Esophagus muscularis mucosa (tissue), 3 donors: ENCODE results near the gene TMEM9.

Experiments used
- CTCF ChIP-seq, 3 experiments: fragments of 200-600 bp in 2 of 3; fragments of 450-650 bp in 1 of 3; sonication (generic) in 2 of 3; IDR thresholded peaks; one replicate each; pipeline ENCODE4 v1.5.1; 2017 to 2019; ENCODE audit warnings: antibody characterized with exemption in 3 of 3, mild to moderate bottlenecking in 2 of 3, moderate library complexity in 1 of 3
- POLR2AphosphoS5 ChIP-seq, 2 donors: sonication (generic); formaldehyde crosslinking; IDR thresholded peaks; one replicate each; pipeline ENCODE4 v1.6.1; 2017; ENCODE audit warnings: antibody characterized with exemption in 2 of 2

GRCh38 chr1:201143726-201144635 lies 10.3 kb downstream of the TMEM9 start:
- no peak for TF ChIP-seq CTCF (IDR thresholded peaks at IDR 0.05)
- TF ChIP-seq POLR2AphosphoS5 (IDR thresholded peaks at IDR 0.05) = no peak
